Measurements from ENCODE around the gene AQP4.

The AQP4 gene

GRCh38 chr18:26832302-26832701 is 33.2 kb downstream of the AQP4 start:
- DNase-seq: no peak

GRCh38 chr18:26827581-26827980 is 37.9 kb downstream of the AQP4 start:
- no peak for DNase-seq

GRCh38 chr18:26826656-26827235 is 38.8 kb downstream of the AQP4 start:
- no peak for DNase-seq

GRCh38 chr18:26821181-26821580 is 44.3 kb downstream of the AQP4 start:
- DNase-seq: no peak

- DNase-seq: no peak
These were observed 46.5 kb downstream of the AQP4 start for GRCh38 chr18:26819046-26819445.

- no peak for DNase-seq
These were observed 47.0 kb downstream of the AQP4 start for GRCh38 chr18:26818461-26818860.

- no peak for DNase-seq
These were observed 52.5 kb downstream of the AQP4 start for GRCh38 chr18:26813043-26813442.

GRCh38 chr18:26812462-26812861 is 53.0 kb downstream of the AQP4 start:
- DNase-seq: no peak

- DNase-seq: no peak
These were observed 56.2 kb downstream of the AQP4 start for GRCh38 chr18:26809346-26809745.

- no peak for DNase-seq
These were observed 59.3 kb downstream of the AQP4 start for GRCh38 chr18:26806224-26806623.

GRCh38 chr18:26804519-26804918 is 61.0 kb downstream of the AQP4 start:
- no peak for DNase-seq

- DNase-seq: no peak
These were observed 61.9 kb downstream of the AQP4 start for GRCh38 chr18:26803643-26804042.

- DNase-seq: no peak
These were observed 62.9 kb downstream of the AQP4 start for GRCh38 chr18:26802330-26803200.
